ENCODE measurements around the gene RARRES1. TPM values are rescaled to one million over a fixed set of nuclear protein-coding genes. Genes with fewer than 3 reads are reported as not detected.
A peak's percentile ranks its signal among the peaks of the same experiment; 100 is the strongest.

RARRES1 gene
- not detected for total RNA-seq

GRCh38 chr3:158731938-158732855, at the start of gene RARRES1:
Gene RARRES1 (minus strand): TSS chr3:158732457. CDS start chr3:158732415, 42 bp downstream.
- H3K4me1 Mint-ChIP-seq (ENCODE audit: low read depth), result peaks cover 17% of the 10 kb centered on the region
- no peaks in the 10 kb centered on the region for H3K27me3 Mint-ChIP-seq
- ChIA-PET CTCF (no interaction called here), POLR2A (no interaction called here)
- peak within 1 kb of the TSS; percentile 45 for H3K4me3 Mint-ChIP-seq
- H3K27ac Mint-ChIP-seq, result no peak within 1 kb of the TSS
- DNase-seq, result peak; percentile 60
- H3K9me3 Mint-ChIP-seq, result peaks cover 9% of the 10 kb centered on the region
- no peaks in the 10 kb centered on the region for H3K36me3 Mint-ChIP-seq
- intact Hi-C loops (cut with micrococcal nuclease), result no loop called here

- Mint-ChIP-seq H3K9me3 (no peaks in the 10 kb centered on the region), H3K36me3 (no peaks in the 10 kb centered on the region), H3K27ac (no peak overlapping the region), H3K4me1 (ENCODE audit: low read depth) (no peaks in the 10 kb centered on the region), H3K27me3 (no peaks in the 10 kb centered on the region), H3K4me3 (no peak overlapping the region)
- POLR2A ChIA-PET, result no interaction called here
- CTCF ChIA-PET, result interaction anchor here (1.5 kb wide), 1 partner anchor 9 kb away, joined by 3 read pairs; no protein-coding TSS in a partner anchor
- intact Hi-C loops (cut with micrococcal nuclease), result no loop called here
- DNase-seq, result no peak
These were observed 49.6 kb upstream of the RARRES1 start for GRCh38 chr3:158781849-158782248.

- no peaks in the 10 kb centered on the region for H3K27me3 Mint-ChIP-seq
These were observed 48.9 kb upstream of the RARRES1 start for GRCh38 chr3:158781191-158781590.

GRCh38 chr3:158780766-158781165, 48.5 kb upstream of the RARRES1 start:
- Mint-ChIP-seq H3K9me3 (no peaks in the 10 kb centered on the region), H3K27me3 (no peaks in the 10 kb centered on the region), H3K4me3 (no peak overlapping the region), H3K27ac (no peak overlapping the region), H3K4me1 (ENCODE audit: low read depth) (no peaks in the 10 kb centered on the region), H3K36me3 (no peaks in the 10 kb centered on the region)
- CTCF ChIA-PET, result interaction anchor here (1.5 to 2.0 kb wide), 3 partner anchors 9 to 14 kb away, joined by 3 to 5 read pairs (median 4); no protein-coding TSS in a partner anchor
- POLR2A ChIA-PET, result no interaction called here
- intact Hi-C loops (cut with micrococcal nuclease), result no loop called here
- DNase-seq, result no peak

More at GRCh38 chr3:158781191-158781590, 48.9 kb upstream of the RARRES1 start:
- DNase-seq, result no peak
- no peaks in the 10 kb centered on the region for H3K36me3 Mint-ChIP-seq
- intact Hi-C loops (cut with micrococcal nuclease), result no loop called here
- H3K9me3 Mint-ChIP-seq, result no peaks in the 10 kb centered on the region
- no peak overlapping the region for H3K4me3 Mint-ChIP-seq
- no peaks in the 10 kb centered on the region for H3K4me1 Mint-ChIP-seq (ENCODE audit: low read depth)
- CTCF ChIA-PET, result interaction anchor here (1.5 to 2.0 kb wide), 3 partner anchors 9 to 13 kb away, joined by 3 to 5 read pairs (median 4); no protein-coding TSS in a partner anchor
- H3K27ac Mint-ChIP-seq, result no peak overlapping the region
- POLR2A ChIA-PET, result no interaction called here

- H3K9me3 Mint-ChIP-seq, result no peaks in the 10 kb centered on the region
- ChIA-PET CTCF (interaction anchor here (1.1 to 1.3 kb wide), 3 partner anchors 14 to 51 kb away, joined by 4 to 5 read pairs (median 4); no protein-coding TSS in a partner anchor), POLR2A (interaction anchor here (0.6 kb wide), 1 partner anchor 15 kb away, joined by 3 read pairs; no protein-coding TSS in a partner anchor)
- H3K4me3 Mint-ChIP-seq, result no peak overlapping the region
- intact Hi-C loops (cut with micrococcal nuclease), result no loop called here
- DNase-seq, result no peak
- H3K4me1 Mint-ChIP-seq (ENCODE audit: low read depth), result no peaks in the 10 kb centered on the region
- H3K27me3 Mint-ChIP-seq, result no peaks in the 10 kb centered on the region
- no peak overlapping the region for H3K27ac Mint-ChIP-seq
- H3K36me3 Mint-ChIP-seq, result no peaks in the 10 kb centered on the region
These were observed 45.1 kb upstream of the RARRES1 start for GRCh38 chr3:158777161-158777873.

GRCh38 chr3:158776531-158776930, 44.3 kb upstream of the RARRES1 start:
- ChIA-PET POLR2A (no interaction called here), CTCF (interaction anchor here (1.1 kb wide), 1 partner anchor 51 kb away, joined by 4 read pairs; no protein-coding TSS in a partner anchor)
- Mint-ChIP-seq H3K4me1 (ENCODE audit: low read depth) (no peaks in the 10 kb centered on the region), H3K27ac (no peak overlapping the region), H3K27me3 (no peaks in the 10 kb centered on the region), H3K36me3 (no peaks in the 10 kb centered on the region), H3K4me3 (no peak overlapping the region), H3K9me3 (no peaks in the 10 kb centered on the region)
- intact Hi-C loops (cut with micrococcal nuclease), result no loop called here
- DNase-seq, result no peak

GRCh38 chr3:158775426-158776410, 43.5 kb upstream of the RARRES1 start:
- intact Hi-C loops (cut with micrococcal nuclease), result no loop called here
- H3K36me3 Mint-ChIP-seq, result no peaks in the 10 kb centered on the region
- H3K4me3 Mint-ChIP-seq, result no peak overlapping the region
- no peak overlapping the region for H3K27ac Mint-ChIP-seq
- H3K27me3 Mint-ChIP-seq, result no peaks in the 10 kb centered on the region
- ChIA-PET CTCF (no interaction called here), POLR2A (no interaction called here)
- no peaks in the 10 kb centered on the region for H3K9me3 Mint-ChIP-seq
- DNase-seq, result no peak
- no peaks in the 10 kb centered on the region for H3K4me1 Mint-ChIP-seq (ENCODE audit: low read depth)

GRCh38 chr3:158774965-158775364, 42.7 kb upstream of the RARRES1 start:
- no peaks in the 10 kb centered on the region for H3K4me1 Mint-ChIP-seq (ENCODE audit: low read depth)
- DNase-seq, result no peak
- no peaks in the 10 kb centered on the region for H3K9me3 Mint-ChIP-seq
- H3K27me3 Mint-ChIP-seq, result no peaks in the 10 kb centered on the region
- intact Hi-C loops (cut with micrococcal nuclease), result no loop called here
- ChIA-PET CTCF (interaction anchor here (1.1 to 1.5 kb wide), 2 partner anchors 9 to 47 kb away, joined by 3 read pairs; no protein-coding TSS in a partner anchor), POLR2A (no interaction called here)
- no peak overlapping the region for H3K4me3 Mint-ChIP-seq
- no peaks in the 10 kb centered on the region for H3K36me3 Mint-ChIP-seq
- no peak overlapping the region for H3K27ac Mint-ChIP-seq

- H3K36me3 Mint-ChIP-seq, result no peaks in the 10 kb centered on the region
- no peak overlapping the region for H3K27ac Mint-ChIP-seq
- CTCF ChIA-PET, result interaction anchor here (1.1 to 1.5 kb wide), 2 partner anchors 10 to 47 kb away, joined by 3 read pairs; no protein-coding TSS in a partner anchor
- H3K4me1 Mint-ChIP-seq (ENCODE audit: low read depth), result no peaks in the 10 kb centered on the region
- H3K27me3 Mint-ChIP-seq, result no peaks in the 10 kb centered on the region
- no peak for DNase-seq
- intact Hi-C loops (cut with micrococcal nuclease), result no loop called here
- POLR2A ChIA-PET, result no interaction called here
- no peaks in the 10 kb centered on the region for H3K9me3 Mint-ChIP-seq
- H3K4me3 Mint-ChIP-seq, result no peak overlapping the region
These were observed 41.9 kb upstream of the RARRES1 start for GRCh38 chr3:158773845-158774830.

- no peaks in the 10 kb centered on the region for H3K4me1 Mint-ChIP-seq (ENCODE audit: low read depth)
- H3K4me3 Mint-ChIP-seq, result no peak overlapping the region
- CTCF ChIA-PET, result no interaction called here
- H3K27me3 Mint-ChIP-seq, result no peaks in the 10 kb centered on the region
- H3K27ac Mint-ChIP-seq, result no peak overlapping the region
- no peaks in the 10 kb centered on the region for H3K36me3 Mint-ChIP-seq
- no peaks in the 10 kb centered on the region for H3K9me3 Mint-ChIP-seq
- intact Hi-C loops (cut with micrococcal nuclease), result no loop called here
- DNase-seq, result no peak
- POLR2A ChIA-PET, result no interaction called here
These were observed 40.9 kb upstream of the RARRES1 start for GRCh38 chr3:158773166-158773565.
